Fibroblast of lung (primary cell): ENCODE measurements around the gene KCNIP1.

Experiments
- CTCF ChIP-seq, 2 donors: IDR thresholded peaks in 1 of 2; conservative IDR thresholded peaks in 1 of 2; 1 replicate in 1 of 2; 2 replicates in 1 of 2; pipeline ENCODE4 v1.5.1; 2011 to 2012; ENCODE audit warnings: low read length in 2 of 2, control low read depth in 1 of 2, inconsistent platforms in 1 of 2, low read depth in 1 of 2, mild to moderate bottlenecking in 1 of 2
- EZH2 ChIP-seq: IDR thresholded peaks from 2 replicates; pipeline ENCODE4 v1.5.1; 2012; ENCODE audit warnings: low read length, control low read depth, mild to moderate bottlenecking; ENCODE audit errors: missing control alignments

GRCh38 chr5:170496662-170497028 is 7.2 kb upstream of the KCNIP1 start:
- TF ChIP-seq CTCF (conservative IDR thresholded peaks at IDR 0.05 in 1 of 2, IDR thresholded peaks at IDR 0.05 in 1 of 2; ENCODE audit: low read depth in 1 of 2, low read length in 2 of 2), result no peak
- no peak for TF ChIP-seq EZH2
